MV-4-11 (cell line): ENCODE data around the gene CLDN2.

Source experiments
- DNase-seq: peaks from one replicate; lab custom pipeline; 2025; lab: John Stamatoyannopoulos, UW

The CLDN2 gene

DNA sequence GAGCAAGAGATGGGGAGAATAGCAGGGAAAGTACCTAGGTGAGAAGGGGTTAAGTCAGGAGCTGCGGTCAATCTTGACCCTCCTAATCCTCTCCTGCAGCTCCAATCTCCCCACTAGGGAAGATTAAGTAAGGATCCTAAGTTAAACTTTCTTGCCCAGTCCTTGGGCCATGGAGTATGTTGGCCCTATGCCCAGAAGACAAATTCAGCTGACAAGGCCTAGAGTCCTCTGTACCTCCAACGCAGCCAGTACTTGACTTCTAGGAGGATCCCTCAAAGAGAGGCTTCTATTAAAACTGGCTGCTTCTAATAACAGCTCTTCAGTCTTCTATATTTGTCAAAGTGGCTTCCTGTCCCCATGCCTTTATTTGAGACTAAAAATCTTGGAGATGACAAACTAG is 1.4 kb downstream of the CLDN2 start:
- no peak for DNase-seq

DNA sequence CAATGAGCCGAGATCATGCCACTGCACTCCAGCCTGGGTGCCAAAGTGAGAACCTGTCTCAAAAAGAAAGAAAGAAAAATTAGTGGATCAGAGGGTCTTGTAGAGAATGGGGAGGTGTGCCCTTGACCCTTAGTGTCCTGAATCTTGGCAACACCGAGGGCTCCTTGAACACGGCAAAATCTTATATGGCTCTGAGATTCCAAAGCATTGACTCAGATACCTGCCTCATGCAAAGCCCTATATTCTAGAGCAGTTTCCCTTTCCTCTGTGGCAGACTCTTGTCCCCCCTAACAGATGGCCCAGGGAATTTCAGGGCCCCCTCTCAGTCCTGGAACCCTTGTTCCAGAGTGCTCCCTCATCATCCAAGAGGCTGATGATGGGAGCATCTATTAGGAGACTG is 6.8 kb downstream of the CLDN2 start:
- no peak for DNase-seq

DNA sequence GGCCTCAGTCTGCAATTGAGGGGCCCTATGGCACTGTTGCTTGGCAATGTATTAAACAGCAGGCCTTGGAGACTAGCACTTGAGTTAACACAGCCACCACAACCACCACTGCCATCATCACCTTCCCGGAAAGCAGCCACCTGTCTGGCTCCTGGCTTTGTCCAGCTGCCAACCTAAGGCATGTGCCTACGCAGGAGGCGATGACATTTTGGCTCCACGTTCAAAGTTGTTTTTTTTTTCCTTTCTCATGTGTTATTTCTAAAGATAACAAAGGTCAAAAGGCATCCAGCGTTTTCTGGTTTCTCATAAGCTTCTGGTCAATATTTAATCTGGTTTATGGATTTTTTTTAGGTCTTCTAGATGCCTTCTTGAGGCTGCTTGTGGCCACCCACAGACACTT is 7.5 kb downstream of the CLDN2 start:
- DNase-seq = no peak

DNA sequence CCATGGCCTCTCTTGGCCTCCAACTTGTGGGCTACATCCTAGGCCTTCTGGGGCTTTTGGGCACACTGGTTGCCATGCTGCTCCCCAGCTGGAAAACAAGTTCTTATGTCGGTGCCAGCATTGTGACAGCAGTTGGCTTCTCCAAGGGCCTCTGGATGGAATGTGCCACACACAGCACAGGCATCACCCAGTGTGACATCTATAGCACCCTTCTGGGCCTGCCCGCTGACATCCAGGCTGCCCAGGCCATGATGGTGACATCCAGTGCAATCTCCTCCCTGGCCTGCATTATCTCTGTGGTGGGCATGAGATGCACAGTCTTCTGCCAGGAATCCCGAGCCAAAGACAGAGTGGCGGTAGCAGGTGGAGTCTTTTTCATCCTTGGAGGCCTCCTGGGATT is 8.0 kb downstream of the CLDN2 start:
- DNase-seq = no peak

DNA sequence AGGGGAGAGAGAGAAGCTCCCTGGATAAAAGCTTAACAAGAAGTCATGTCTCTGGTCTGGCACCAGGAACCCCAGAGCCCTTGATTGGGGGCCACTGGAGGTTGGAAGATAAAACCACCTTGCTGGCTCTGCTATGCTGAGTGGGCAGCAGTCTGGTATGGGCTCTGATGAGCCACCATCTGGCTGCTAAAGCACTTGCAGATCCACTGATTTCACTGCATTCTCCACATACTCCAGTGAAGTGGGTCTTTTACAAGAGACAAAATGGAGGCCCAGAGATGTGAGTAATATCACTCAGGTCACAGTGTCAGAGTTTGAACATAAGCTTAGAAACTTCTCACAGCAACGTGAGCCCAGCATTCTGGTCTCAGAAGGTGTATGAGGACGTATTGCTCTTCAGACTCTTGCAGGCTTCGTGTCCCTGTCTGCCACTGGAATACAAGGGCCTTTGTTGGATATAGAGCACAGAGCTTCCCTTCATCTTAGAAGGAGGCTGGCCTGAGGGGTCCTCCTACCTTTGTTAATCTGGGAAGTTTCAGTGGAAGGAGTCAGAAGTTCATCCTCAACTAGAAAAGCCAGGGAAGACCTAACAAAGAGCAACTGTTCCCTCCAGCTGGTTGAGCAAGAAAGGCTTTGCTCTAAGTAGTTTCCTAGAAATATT is 11.8 kb downstream of the CLDN2 start:
- no peak for DNase-seq

DNA sequence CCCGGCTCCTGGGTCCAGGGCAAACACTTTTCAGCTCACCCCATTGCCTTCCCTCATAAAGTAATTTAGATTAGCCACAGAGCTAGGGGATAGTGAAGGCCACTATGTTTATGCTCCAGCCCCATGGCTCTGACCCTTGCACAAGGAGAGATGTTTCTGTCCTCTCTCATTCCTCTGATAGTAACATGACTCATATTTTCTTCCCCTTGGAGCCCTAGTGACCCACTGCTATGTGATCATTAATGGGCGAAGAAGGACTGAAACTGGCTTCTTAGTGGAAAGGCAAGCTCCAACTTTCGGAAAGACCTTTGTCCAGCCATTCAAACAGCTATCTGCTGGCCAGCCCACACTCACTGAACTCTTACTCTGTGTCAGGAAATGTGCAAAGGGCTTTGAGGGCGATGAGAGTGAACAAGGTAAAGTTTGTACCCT is 12.3 kb downstream of the CLDN2 start:
- DNase-seq = no peak

DNA sequence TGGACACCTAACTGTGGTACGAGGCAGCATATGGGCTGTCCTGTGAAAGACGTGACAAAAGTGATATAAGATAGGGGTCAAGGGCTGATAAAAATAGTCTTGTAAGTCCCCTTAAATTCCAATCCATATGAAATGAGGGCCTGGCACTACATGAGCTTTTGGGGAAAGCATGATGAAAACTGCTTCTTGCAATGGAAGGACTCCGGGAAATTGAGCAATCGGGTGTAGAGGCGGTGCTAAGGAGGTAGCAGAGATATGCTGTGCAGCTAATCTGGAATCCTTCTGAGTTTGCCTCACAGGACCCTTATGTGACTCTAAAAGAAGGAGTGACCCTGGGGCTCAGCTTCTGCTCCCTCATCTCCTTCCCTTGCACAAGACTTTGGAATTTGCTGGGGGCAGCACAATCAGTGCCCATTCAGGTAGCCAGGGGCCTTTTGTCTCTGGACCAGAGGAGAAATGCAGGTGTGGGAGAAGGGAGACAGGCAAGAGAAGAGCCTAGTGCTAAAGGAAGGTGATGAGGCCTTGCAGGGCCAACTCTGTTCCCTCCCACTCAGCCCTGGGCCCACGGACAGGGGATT is 12.8 kb downstream of the CLDN2 start:
- DNase-seq = no peak

DNA sequence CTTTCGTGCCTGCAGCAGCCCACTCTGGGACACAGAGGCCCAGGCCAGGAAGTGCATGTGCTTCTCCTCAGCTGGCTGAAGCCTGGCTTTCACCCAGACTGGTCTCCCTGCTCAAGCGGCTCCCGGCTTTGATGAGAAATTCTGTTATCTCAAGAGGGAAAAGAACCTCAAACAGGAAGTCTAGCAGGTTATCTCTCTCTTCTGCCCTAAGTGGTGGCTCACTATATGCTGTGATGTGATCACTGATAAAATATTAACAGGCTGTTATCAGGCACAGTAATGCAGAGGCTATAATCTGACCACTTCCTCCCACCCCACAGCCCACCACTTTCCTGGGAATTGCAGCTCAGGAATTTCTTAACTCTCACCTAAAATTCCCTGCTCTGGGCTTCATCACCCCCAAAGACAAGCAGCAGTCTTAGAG is 13.3 kb downstream of the CLDN2 start:
- no peak for DNase-seq

DNA sequence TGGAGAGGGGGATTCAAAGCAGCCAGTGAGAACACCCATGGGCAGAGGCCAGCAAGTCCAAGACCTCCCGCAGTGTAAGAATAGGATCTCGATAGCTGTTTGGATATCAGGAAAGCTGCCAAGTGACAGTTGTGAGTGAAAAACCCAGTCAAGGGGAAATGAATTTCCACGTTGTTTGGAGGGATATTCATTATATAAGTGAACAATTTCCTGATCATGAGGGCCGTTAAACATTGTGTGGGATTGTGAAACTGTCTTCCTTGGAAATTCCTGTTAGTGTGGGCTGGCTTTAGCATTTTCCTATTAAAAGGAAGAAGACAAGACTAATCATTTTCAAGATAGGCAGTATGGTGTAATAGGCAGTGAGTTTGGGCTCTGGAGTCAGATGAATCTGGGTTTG is 15.0 kb downstream of the CLDN2 start:
- DNase-seq = no peak

DNA sequence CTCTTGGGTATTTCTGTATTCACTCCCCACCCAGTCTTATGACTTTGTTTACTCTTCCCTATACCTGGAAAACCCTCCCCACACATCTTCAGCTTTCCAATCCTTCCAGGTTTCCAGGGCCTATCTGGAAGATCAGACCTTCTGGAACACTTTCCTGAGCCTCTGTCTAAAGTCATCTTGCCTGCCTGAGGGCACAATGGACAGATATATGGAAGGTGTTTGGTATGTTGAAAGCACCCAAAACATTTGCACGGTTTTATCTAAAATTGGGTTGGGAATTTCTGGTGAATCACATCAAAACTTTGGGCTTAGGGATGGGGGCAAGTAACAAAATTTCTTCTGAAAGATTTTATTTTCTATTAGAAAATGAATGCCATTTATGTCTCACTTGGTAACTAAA is 16.0 kb downstream of the CLDN2 start:
- no peak for DNase-seq

DNA sequence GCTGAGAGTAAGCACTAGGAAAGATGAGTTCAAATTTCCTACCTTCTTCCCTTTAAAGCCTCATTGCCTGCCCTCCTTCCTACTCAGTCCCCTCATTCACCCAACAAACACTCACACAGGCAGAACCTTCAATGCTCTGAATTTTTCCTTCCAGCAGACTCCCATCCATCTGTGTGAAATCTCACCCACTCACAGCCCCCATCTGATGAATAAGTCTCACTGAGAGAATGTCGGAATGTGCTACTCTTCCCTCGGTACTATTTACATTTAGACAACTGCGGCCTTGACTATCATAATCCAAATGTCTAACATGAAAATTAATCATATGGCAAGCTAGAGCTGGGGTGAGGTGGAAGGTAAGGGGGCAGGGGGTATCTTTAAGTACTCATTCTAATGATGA is 19.4 kb downstream of the CLDN2 start:
- no peak for DNase-seq

DNA sequence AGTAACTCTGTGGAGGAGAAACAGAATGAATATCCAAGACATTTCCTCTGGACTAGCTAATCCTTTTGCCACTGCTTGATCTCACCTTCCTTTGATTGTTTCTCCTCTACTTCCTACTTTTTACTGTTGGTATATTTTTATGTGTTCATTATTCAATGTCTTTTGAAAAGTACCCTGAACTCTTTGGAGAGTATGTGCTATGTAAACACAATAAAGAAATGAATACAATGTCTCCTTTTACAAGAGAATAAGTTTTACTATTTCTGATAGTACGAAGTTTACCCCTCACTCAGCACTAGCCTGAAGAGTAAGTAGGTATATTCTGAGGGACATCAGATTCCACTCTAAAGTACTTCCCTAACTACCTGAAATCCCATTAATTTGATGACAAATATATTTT is 19.9 kb downstream of the CLDN2 start:
- no peak for DNase-seq

DNA sequence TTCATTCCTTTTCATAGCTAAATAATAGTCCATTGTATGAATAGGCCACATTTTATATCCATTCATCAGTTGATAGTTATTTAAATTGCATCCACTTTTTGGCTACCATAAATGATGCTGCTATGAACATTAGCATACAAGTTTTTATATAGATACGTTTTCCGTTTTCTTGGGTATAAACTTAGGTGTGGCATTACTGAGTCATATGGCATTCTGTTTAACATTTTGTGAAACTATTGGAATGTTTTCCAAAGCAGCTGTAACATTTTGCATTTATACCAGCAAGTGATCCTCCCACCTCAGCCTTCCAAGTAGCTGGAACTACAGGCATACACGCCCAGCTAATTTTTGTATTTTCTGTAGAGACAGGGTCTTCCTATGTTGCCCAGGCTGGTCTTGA is 26.3 kb downstream of the CLDN2 start:
- no peak for DNase-seq

DNA sequence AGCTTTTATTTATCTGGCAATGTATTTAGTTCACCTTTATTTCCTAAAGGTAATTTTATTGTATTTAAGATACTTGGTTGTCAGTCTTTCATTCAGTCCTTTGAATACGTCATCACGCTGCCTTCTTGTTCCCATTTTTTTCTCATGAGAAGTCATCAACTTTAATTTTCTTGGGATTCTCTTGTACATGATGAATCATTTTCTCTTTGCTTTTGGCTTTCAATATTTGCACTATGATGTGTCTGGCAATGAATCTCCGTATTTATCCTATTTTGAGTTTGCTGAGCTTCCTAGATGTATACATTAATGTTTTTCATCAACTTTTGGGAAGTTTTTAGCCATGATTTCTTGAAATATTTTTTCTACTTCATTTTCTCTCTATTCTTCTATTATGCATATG is 28.4 kb downstream of the CLDN2 start:
- DNase-seq = no peak

DNA sequence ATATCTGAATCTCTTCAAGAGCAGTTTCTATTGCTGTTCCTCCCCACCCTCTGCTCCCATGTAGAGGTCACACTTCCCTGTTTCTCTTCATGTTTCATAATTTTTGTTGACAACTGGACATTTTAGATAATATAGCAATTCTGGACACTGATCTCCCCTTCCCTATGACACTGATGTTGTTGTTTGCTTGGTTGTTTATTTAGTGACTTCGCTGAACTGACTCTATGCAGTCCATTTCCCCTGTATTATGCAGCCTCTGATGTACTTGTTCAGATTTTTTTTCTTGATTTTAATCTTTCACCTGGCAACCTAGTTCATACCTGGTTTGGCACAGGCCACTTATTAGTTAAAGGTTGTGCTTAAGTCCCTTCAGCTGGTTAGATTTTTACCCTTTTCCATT is 29.2 kb downstream of the CLDN2 start:
- DNase-seq = no peak

DNA sequence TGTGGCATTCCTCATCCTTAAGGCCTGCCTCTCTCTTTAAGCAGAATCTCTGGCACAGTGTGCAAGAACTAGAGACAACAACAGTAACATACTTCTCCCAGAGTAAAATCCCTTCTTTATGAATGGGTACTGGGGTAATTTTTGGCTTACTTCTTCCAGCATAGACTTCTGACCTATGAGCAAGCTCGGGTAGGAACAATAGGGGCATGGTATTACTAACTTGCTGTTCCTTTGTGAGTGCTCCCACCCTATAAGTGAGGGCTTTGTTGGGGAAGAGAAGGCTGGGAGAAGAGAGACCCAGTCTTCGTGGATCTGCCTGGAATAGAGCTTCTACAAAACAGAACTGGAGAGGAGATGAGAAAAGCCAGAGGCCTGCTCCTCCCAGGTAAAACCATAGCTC is 30.2 kb downstream of the CLDN2 start:
- DNase-seq = no peak

DNA sequence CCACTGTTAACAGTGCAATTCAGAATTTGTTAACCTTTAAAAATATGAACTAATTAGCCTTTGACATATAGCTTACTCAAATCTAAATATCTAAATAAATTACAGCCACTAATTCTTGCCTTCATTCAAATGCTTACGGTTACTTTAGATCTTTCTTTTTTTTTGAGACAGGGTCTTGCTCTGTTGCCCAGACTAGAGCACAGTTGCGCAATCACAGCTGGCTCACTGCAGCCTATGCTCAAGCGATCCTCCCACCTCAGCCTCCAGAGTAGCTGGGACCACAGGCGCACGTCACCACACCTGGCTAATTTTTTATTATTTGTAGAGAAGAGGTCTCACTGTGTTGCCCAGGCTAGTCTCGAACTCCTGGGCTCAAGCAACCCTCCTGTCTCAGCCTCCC is 31.0 kb downstream of the CLDN2 start:
- DNase-seq = no peak

DNA sequence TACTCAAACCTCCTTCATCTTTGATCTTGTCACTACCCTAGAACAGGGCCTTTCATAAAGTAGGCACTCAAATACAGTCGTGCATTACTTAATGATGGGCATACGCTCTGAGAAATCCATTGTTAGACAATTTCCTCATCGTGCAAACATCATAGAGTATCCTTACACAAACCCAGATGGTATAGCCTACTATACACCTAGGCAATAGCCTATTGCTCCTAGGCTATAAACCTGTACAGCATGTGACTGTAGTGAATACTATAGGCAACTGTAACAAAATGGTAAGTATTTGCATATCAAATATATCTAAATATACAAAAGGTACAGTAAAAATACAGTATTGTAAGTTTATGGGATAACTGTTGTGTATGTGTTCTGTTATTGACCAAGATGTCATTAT is 31.9 kb downstream of the CLDN2 start:
- DNase-seq = no peak

DNA sequence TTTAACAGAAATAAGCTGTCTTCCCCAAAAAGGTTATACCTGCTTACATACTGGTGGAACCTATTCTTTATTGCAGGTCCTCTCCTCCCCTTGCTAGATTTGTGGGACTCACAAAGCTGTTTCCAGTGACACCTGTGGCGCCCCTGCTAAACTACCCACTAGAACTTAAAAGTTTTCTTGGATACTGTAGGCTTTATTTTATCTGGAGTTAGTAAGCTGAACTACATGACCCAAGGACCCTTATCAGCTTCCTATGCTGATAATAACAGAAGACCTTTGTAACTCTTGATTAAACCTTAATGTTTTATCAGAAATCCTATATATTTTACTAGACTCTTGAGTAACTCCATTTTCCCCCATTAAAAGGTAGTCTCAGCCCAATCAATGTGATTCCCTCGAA is 32.3 kb downstream of the CLDN2 start:
- DNase-seq = no peak

DNA sequence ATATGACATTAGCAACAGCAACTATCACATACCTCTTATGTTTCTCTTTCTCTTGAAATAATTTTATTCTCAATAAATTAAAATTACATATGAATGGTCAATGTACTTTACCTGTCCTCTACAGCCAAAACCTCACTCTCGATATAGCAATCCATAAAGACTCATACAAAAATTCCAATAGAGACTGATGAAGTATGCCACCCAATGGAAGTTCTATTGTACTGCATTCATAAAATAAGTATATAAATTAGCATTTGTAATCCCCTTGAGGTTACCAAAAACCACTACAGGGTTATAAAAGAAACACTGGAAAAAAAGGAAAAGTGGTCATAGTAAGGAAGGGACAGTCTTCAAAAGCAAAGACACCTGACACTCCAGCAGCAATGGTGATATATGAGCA is 32.8 kb downstream of the CLDN2 start:
- DNase-seq = peak; percentile 0

DNA sequence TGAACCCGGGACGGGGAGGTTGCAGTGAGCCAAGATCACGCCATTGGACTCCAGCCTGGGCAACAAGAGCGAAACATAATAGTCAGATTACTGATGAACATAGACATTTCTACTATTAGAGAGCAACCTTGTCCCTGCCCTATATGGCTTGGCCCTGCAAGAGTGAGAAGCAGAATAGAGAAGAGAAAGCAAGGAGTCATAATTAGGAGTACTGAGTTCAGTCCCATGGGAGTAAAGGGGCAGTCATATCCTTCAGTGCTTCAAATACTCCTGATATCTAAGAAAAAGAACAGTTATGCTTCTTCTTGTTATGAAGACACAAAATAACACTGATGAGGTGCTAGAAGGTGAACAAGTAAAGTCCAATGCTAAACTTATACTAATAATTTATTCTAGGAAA is 33.8 kb downstream of the CLDN2 start:
- no peak for DNase-seq

DNA sequence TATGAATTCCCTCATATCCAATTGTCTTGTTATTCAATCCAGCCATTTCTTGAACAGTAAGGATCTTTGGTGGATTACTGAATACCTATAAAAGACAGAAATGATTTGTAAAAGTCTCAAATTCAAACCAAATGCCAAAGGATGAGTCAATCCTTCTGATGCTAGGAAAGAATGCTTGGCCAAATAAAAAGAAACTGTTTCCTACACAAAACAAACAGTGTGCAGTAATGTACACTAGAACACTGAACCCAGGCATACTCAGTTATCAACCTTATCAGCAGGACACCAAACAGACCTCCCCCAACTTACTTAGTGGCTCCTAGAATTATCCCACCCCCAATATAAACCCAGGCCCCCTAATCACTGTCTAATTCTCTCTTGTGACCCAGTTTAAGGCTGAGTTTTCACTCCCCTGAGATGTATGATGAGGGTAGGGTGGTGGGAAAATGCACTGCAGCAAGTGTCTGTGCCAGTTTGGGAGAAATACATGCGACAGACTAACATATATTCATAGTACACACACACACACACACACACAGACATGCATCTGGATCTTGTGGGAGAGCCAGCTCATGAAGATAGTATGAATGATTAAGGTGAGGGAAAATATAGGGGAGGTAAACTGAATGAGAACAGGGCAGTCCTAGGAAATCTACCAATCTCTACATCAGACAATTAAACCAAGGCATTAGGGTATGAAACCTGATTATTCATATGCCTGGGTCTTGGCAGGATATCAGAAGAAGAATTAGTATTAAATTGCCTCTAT is 35.0 kb downstream of the CLDN2 start:
- no peak for DNase-seq

DNA sequence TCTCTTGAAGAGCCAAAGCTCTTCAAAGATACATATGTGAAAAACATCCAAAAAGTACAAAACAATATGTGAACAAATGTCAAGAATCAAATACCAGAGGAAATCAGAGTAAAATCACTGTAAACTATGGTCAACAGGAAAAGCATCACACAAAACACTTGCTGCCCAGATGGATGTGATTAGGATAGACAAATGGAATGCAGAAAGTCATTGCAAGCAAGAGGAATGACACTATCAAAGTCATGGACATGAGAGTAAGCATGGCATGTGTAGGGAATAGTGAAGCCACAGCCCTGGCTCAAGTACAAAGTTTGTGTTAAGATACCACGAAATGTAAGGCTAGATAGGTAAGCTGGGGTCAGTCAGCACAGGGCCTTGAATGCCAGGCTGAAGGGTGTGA is 37.7 kb downstream of the CLDN2 start:
- DNase-seq = no peak

DNA sequence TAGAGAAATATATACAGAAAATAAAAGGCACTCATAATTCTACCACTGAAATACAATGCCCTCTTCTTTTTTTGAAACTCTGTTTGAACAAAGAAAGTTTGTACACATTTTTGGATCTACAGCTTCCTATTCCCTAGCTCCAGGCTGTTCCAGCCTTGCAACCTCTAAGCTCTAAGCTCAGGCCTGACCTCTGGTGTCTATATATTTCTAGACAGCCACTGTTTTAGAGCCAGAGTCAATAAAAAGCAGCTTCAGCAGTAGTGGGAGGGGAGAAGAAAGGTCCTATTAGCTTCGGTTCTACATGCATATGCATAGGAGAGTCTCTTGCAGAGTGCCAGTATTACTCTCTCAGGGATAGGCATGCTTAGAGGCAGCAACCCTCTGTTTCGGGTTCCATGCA is 39.7 kb downstream of the CLDN2 start:
- peak; percentile 0 for DNase-seq
